IPS-20b (cell line): ENCODE data around the gene GPR78.
"Not testable (repeated sequence)": the region's sequence is repeated elsewhere in the genome, so short reads cannot be mapped to it uniquely, and the experiment has no call there.

ENCODE experiments used
- H3K27ac ChIP-seq: one replicate; pipeline ENCODE4 v1.5.1; 2013; ENCODE audit warnings: low read length
- H3K27me3 ChIP-seq: 2 replicates; pipeline ENCODE4 v1.6.1; 2013; ENCODE audit warnings: mild to moderate bottlenecking, low read length, inconsistent platforms; ENCODE audit not compliant: insufficient read depth
- H3K36me3 ChIP-seq: 2 replicates; pipeline ENCODE4 v1.6.1; 2013; ENCODE audit warnings: low read depth, mild to moderate bottlenecking, inconsistent platforms, low read length, moderate library complexity; ENCODE audit not compliant: insufficient read depth
- H3K4me1 ChIP-seq: 2 replicates; pipeline ENCODE4 v1.6.1; 2013; ENCODE audit warnings: mild to moderate bottlenecking, control low read depth, inconsistent platforms, low read length, moderate library complexity; ENCODE audit not compliant: insufficient read depth
- H3K4me3 ChIP-seq: 2 replicates; pipeline ENCODE4 v1.5.1; 2013; ENCODE audit warnings: mild to moderate bottlenecking, low read length, inconsistent platforms
- H3K9ac ChIP-seq: 2 replicates; pipeline ENCODE4 v1.6.1; 2013; ENCODE audit warnings: low read depth, mild to moderate bottlenecking, inconsistent platforms, low read length, moderate library complexity
- H3K9me3 ChIP-seq: 2 replicates; pipeline ENCODE4 v1.6.1; 2013; ENCODE audit warnings: mild to moderate bottlenecking, low read depth, low read length, inconsistent platforms; ENCODE audit not compliant: insufficient read depth

The GPR78 gene

DNA sequence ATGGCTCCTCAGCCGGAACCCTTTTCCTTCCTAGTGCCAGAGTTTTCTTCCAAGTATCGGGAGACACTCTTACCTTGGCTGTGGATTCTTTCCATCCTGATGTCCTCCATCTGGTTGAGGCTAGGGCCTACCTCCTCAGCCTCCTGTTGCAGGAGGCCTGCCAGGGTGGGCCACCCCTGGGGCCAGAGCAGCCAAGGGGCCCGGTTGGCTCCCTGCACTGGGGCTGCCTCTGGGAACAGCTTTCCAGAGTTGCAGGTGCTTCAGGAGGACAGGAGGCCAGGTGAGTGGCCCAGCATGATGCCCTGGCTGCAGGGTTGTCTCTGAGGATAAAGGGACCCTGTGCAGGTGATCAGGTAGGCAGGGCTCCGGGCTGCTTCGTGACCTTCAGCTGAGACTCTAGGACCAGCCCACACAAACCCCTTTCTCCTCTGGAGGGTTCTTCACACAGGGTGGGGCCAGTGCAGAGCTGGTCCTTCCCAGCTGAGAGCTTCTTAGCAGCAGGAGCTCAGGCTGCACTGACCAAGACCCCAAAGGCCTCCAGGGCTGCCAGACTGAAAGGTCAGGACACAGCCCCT, 5.3 kb upstream of the GPR78 start:
- H3K27ac ChIP-seq: no peak overlapping the region
- H3K4me1 ChIP-seq: peaks cover 9% of the 10 kb centered on the region
- no peak overlapping the region for H3K9ac ChIP-seq
- no peaks in the 10 kb centered on the region for H3K36me3 ChIP-seq
- no peaks in the 10 kb centered on the region for H3K9me3 ChIP-seq
- peaks cover 32% of the 10 kb centered on the region for H3K27me3 ChIP-seq
- H3K4me3 ChIP-seq: no peak overlapping the region

DNA sequence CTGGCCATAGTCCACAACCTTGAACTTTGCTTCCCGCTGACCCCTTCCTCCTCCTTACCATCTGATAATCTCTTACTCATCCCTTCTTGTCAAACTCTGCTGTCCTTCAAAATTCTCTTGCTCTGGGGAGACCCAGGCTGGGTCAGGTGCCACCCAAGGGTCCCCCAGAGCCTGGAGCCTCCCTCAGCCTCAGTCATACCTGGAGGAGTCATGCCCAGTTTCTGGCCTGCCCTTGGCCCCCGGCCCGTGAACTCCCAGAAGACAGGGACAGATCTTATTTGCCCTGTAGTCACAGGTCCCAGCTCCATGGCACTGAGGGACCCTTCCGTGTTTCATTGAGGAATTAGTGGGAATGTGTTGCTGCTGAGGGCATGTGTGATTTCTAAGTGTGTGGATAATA, 4.7 kb upstream of the GPR78 start:
- Histone ChIP-seq H3K27me3 (peaks cover 34% of the 10 kb centered on the region), H3K27ac (no peak overlapping the region), H3K9ac (no peak overlapping the region), H3K4me1 (peaks cover 10% of the 10 kb centered on the region), H3K9me3 (no peaks in the 10 kb centered on the region), H3K4me3 (no peak overlapping the region), H3K36me3 (no peaks in the 10 kb centered on the region)

DNA sequence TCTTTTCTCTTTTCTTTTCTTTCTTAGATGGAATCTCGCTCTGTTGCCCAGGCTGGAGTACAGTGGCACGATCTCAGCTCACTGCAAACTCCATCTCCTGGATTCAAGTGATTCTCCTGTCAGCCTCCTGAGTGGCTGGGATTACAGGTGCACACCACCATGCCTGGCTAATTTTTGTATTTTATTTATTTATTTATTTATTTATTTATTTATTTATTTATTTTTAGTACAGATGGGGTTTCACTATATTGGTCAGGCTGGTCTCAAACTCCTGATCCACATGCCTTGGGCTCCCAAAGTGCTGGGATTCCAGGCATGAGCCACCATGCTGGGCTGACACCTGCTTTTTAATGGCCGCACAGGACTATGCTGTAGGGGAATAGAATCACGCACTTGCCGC, 3.6 kb upstream of the GPR78 start:
- not testable (repeated sequence) for H3K27ac ChIP-seq, H3K9me3 ChIP-seq, H3K9ac ChIP-seq, H3K36me3 ChIP-seq, H3K4me3 ChIP-seq
- Histone ChIP-seq H3K27me3 (peaks cover 45% of the 10 kb centered on the region), H3K4me1 (peaks cover 10% of the 10 kb centered on the region)

DNA sequence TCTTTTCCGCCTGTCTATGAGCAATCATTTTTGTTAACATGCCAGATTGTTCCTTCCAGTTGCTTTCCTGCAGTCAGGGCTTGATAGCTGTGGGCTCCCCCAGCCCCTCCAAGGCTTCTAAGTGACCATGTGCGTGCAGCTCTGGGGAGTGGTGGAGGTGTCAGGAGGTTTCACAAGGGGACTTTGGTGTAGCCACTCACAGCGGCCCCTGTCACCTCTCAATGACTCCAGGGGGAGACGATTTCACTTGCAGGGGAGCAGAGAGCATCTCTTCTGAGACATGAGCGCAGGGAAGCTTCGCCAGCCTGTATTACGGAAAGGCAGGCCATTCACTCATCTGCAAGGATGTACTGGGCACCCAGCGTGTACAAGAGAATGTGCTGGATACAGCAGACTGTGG, 3.1 kb upstream of the GPR78 start:
- Histone ChIP-seq H3K9me3 (no peaks in the 10 kb centered on the region), H3K9ac (no peak overlapping the region), H3K4me1 (peaks cover 10% of the 10 kb centered on the region), H3K36me3 (no peaks in the 10 kb centered on the region), H3K4me3 (no peak overlapping the region), H3K27ac (no peak overlapping the region), H3K27me3 (peaks cover 50% of the 10 kb centered on the region)

DNA sequence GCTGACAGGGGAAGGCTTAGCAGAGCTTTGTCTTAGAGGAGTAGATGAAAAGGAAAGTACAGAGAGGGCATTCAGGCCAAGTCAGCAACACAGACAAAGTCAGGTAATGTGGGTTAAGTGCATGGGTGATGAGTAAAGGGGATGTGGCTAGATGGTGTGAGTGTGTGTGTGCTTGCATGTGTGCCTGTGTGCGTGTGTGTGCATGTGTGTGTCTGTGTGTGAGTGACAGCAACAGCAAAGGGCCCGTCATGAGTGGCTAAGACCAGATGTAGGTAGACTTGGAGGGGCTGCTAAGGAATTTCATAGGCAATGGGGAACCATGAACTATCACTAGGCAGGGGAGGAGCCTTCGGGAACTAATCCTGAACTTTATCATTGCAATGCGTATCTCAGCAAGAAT, 2.2 kb upstream of the GPR78 start:
- Histone ChIP-seq H3K36me3 (no peaks in the 10 kb centered on the region), H3K27me3 (peaks cover 59% of the 10 kb centered on the region), H3K9me3 (no peaks in the 10 kb centered on the region), H3K9ac (no peak overlapping the region), H3K4me1 (peaks cover 10% of the 10 kb centered on the region), H3K4me3 (no peak overlapping the region), H3K27ac (no peak overlapping the region)

DNA sequence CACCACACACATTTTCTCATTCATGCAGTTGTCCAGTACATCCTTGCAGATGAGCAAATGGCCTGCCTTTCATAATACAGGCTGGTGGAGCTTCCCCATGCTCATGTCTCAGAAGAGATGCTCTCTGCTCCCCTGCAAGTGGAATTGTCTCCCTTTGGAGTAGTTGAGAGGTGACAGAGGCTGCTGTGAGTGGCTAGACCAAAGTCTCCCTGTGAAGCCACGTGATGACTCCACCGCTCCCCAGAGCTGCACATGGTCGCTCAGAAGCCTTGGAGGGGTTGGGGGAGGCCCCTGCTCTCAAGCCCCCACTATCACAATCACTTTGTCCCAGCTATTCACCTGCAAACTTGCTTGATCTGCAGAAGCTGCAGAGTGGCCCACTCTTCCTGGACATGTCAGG, 1.5 kb upstream of the GPR78 start:
- Histone ChIP-seq H3K9me3 (no peaks in the 10 kb centered on the region), H3K9ac (no peak overlapping the region), H3K4me1 (peaks cover 10% of the 10 kb centered on the region), H3K4me3 (no peak overlapping the region), H3K36me3 (no peaks in the 10 kb centered on the region), H3K27ac (no peak overlapping the region), H3K27me3 (peaks cover 65% of the 10 kb centered on the region)

DNA sequence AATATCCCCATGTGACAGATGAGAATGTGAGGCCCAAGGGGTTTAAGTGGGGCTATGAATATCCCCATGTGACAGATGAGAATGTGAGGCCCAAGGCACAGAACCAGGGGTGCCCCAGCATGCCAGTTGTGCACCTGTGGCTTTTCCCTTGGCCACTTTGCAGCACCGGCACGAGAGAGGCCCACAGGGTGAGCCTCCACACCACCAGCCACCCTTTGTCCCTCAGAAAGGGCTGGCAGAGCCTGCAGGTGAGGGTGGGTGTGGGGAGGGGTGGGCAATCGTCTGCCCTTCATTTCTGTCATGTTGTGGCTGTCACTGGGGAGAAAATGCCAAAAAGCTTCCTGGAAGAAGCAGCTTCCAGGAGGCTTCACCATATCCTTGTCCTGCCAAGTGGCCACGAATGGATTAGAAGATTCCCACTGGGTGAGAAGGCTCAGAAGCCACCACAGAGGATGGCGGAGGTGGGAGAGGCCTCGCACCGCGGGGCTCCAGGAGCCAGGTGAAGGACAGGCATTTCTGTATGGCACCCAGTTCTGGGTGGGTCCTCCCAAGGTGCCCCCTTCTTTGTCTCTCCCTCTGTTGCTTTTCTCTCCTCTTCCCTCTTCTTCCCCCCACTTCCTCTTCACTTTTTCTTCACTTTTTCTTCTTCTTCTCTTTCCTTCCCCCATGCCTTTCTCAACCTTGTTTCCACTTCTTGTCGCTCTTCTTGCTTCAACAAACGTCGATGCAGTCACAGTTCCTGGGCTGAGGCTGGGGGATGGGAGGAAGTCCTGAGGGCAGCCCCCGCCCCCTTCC, 469 bp upstream of the GPR78 start:
- H3K36me3 ChIP-seq: no peaks in the 10 kb centered on the region
- H3K9ac ChIP-seq: peak overlapping the region; percentile 45; the same call in 1 of the 2 replicates
- H3K27ac ChIP-seq: no peak overlapping the region
- H3K4me3 ChIP-seq: peak overlapping the region; percentile 68
- H3K27me3 ChIP-seq: peaks cover 75% of the 10 kb centered on the region
- H3K4me1 ChIP-seq: peaks cover 14% of the 10 kb centered on the region
- no peaks in the 10 kb centered on the region for H3K9me3 ChIP-seq

DNA sequence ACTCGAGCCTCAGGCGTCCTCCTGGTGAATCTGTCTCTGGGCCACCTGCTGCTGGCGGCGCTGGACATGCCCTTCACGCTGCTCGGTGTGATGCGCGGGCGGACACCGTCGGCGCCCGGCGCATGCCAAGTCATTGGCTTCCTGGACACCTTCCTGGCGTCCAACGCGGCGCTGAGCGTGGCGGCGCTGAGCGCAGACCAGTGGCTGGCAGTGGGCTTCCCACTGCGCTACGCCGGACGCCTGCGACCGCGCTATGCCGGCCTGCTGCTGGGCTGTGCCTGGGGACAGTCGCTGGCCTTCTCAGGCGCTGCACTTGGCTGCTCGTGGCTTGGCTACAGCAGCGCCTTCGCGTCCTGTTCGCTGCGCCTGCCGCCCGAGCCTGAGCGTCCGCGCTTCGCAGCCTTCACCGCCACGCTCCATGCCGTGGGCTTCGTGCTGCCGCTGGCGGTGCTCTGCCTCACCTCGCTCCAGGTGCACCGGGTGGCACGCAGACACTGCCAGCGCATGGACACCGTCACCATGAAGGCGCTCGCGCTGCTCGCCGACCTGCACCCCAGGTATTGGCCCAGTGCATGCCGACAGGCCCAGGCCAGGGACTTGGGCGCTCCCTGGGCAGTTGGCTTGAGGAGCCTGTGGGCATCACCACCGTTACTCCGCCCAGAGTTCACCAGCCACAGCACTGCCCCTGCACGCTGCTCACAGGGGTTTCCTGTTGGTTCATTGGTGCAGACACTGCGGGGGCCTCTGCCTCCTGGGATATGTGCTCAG, 1.1 kb downstream of the GPR78 start:
- H3K27me3 ChIP-seq: peaks cover 87% of the 10 kb centered on the region
- no peaks in the 10 kb centered on the region for H3K9me3 ChIP-seq
- H3K27ac ChIP-seq: no peak overlapping the region
- peaks cover 15% of the 10 kb centered on the region for H3K4me1 ChIP-seq
- H3K4me3 ChIP-seq: peak overlapping the region; percentile 68
- H3K9ac ChIP-seq: no peak overlapping the region
- no peaks in the 10 kb centered on the region for H3K36me3 ChIP-seq

DNA sequence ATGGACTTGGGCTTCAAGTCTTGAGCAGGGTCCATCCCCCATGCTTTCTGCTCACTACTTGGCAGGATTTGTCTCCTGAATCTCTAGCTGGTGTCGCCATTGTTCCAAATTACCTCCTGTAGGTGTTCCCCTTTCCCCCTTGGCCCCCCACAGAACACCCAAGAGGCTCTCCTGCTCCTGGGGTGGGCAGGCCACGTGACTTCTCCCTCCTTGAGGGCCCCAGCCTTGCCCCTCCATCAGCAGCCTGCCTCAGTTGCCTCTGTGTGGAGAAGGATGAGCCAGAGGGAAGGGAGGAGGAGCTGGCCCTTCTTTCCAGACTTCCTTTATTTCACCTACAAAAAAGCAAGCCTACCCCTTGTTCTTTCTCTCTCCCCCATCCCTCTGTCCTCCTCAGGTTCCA, 1.8 kb downstream of the GPR78 start:
- Histone ChIP-seq H3K4me3 (no peak overlapping the region), H3K4me1 (peaks cover 15% of the 10 kb centered on the region), H3K27me3 (peaks cover 84% of the 10 kb centered on the region), H3K9me3 (no peaks in the 10 kb centered on the region), H3K36me3 (no peaks in the 10 kb centered on the region), H3K27ac (no peak overlapping the region), H3K9ac (no peak overlapping the region)

DNA sequence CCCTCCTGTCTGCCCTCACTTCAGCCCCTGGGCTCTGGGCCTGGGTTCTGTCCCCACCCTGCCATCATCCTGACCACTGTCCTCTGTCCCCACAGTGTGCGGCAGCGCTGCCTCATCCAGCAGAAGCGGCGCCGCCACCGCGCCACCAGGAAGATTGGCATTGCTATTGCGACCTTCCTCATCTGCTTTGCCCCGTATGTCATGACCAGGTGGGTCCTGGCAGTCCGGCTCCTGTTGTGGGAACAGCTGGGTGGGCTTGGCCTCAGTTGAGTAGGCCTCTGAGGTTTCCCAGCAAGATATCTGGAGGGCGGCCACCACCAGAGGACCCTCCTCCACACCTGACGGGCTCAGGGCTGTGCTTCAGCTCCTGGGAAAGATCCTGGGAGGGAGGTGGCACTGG, 2.2 kb downstream of the GPR78 start:
- Histone ChIP-seq H3K9me3 (no peaks in the 10 kb centered on the region), H3K27ac (no peak overlapping the region), H3K36me3 (no peaks in the 10 kb centered on the region), H3K27me3 (peaks cover 80% of the 10 kb centered on the region), H3K9ac (no peak overlapping the region), H3K4me3 (no peak overlapping the region), H3K4me1 (peaks cover 15% of the 10 kb centered on the region)

DNA sequence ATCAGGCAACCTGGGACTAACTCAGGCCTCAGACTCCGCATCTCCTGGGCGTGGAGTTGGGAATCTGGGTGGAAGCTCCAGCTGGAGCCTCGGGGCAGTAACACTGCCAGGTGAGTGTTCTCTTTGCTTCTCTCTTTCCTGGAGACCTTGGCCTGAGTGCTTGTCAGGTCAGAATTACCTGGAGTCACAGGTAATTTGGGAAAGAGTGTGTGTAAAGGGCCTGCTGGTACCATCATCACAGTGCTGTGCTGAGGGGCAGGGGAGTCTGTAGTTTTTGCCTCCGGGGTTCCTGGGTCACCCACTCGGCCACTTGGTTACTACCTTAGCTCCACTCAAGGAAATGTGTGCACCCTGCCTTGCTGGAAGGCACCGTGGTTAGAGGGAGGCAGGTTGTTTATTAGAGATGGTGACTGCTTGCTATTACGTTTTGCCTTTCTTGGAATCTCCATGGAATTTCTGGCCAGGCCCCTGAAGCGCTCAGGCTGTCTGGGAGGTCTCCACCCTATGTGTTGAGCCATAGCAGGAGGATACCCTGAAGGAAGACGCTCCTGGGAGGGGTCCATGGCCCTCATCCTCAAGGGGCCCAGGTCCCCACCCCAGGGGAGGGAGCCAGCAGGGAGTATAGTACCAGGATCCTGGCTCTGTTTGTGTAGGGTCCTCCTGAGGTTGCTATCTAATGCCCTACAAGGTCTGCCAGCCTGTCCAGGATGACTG, 2.9 kb downstream of the GPR78 start:
- no peak overlapping the region for H3K4me3 ChIP-seq
- H3K27me3 ChIP-seq: peaks cover 73% of the 10 kb centered on the region

More for the DNA sequence above, 2.9 kb downstream of the GPR78 start:
- H3K9ac ChIP-seq: no peak overlapping the region
- H3K27ac ChIP-seq: no peak overlapping the region
- no peaks in the 10 kb centered on the region for H3K36me3 ChIP-seq
- H3K9me3 ChIP-seq: no peaks in the 10 kb centered on the region
- peaks cover 15% of the 10 kb centered on the region for H3K4me1 ChIP-seq
